ENCODE results near the gene SERINC5.

DNA sequence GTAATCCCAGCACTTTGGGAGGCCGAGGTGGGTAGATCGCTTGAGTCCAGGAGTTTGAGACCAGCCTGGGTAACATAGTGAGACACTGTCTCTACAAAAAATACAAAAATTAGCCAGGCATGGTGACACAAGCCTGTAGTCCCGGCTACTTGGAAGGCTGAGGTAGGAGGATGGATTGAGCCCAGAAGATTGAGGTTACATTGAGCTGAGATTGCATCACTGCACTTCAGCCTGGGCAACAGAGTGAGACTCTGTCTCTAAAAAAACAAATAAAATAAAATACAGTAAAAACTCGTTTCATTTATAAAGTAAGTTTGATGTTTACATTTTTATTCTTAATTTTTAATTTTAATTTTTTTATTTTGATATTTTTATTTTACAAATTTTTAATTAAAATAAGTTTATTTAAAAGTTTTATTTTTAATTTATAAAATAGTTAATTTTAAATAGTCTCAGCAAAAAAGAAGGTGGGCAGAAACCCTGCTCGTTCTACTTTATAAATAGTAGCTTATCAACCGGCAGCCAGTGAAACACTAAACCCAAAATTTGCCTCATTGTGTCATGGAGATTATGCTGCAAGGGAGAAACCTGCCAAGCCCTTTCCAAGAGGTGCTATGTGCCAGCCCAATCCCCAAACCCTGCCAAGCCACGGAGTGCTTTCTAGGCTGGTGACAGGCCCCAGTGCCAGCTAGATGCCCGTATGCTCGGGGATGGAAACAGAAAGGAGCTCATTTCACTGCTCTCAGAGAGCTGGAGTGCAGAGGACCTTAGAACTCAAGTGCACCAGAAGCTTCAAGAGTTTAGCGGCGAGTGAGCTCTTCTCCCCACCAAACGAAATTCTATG lies 38.9 kb downstream of the SERINC5 start:
- TF ChIP-seq EP300 (IDR thresholded peaks at IDR 0.05; ENCODE audit: borderline replicate concordance in 1 of 2, low read depth in 1 of 2, low read length in 1 of 2) (no peak), TAF1 (IDR thresholded peaks at IDR 0.05; ENCODE audit: borderline replicate concordance, low read depth, low read length) (no peak), POLR2AphosphoS5 (IDR thresholded peaks at IDR 0.05; ENCODE audit: low read depth, low read length) (no peak), FOSL2 (IDR thresholded peaks at IDR 0.05; ENCODE audit: borderline replicate concordance, low read depth) (no peak), RAD21 (IDR thresholded peaks at IDR 0.05; ENCODE audit: low read length) (no peak), NRF1 (IDR thresholded peaks at IDR 0.05; ENCODE audit: low read depth, low read length) (no peak), EZH2phosphoT487 (IDR thresholded peaks at IDR 0.05; ENCODE audit: borderline replicate concordance, low read depth) (no peak), GABPA (IDR thresholded peaks at IDR 0.05; ENCODE audit: low read depth) (no peak)
- TF ChIP-seq, protein P1, sequence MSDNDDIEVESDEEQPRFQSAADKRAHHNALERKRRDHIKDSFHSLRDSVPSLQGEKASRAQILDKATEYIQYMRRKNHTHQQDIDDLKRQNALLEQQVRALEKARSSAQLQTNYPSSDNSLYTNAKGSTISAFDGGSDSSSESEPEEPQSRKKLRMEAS (IDR thresholded peaks at IDR 0.05; ENCODE audit: low read depth) = no peak
- TF ChIP-seq, protein P2, sequence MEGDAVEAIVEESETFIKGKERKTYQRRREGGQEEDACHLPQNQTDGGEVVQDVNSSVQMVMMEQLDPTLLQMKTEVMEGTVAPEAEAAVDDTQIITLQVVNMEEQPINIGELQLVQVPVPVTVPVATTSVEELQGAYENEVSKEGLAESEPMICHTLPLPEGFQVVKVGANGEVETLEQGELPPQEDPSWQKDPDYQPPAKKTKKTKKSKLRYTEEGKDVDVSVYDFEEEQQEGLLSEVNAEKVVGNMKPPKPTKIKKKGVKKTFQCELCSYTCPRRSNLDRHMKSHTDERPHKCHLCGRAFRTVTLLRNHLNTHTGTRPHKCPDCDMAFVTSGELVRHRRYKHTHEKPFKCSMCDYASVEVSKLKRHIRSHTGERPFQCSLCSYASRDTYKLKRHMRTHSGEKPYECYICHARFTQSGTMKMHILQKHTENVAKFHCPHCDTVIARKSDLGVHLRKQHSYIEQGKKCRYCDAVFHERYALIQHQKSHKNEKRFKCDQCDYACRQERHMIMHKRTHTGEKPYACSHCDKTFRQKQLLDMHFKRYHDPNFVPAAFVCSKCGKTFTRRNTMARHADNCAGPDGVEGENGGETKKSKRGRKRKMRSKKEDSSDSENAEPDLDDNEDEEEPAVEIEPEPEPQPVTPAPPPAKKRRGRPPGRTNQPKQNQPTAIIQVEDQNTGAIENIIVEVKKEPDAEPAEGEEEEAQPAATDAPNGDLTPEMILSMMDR (IDR thresholded peaks at IDR 0.05) = no peak
- TF ChIP-seq, protein P3, sequence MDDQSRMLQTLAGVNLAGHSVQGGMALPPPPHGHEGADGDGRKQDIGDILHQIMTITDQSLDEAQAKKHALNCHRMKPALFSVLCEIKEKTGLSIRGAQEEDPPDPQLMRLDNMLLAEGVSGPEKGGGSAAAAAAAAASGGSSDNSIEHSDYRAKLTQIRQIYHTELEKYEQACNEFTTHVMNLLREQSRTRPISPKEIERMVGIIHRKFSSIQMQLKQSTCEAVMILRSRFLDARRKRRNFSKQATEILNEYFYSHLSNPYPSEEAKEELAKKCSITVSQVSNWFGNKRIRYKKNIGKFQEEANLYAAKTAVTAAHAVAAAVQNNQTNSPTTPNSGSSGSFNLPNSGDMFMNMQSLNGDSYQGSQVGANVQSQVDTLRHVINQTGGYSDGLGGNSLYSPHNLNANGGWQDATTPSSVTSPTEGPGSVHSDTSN (IDR thresholded peaks at IDR 0.05) = no peak
- TF ChIP-seq, protein P4, sequence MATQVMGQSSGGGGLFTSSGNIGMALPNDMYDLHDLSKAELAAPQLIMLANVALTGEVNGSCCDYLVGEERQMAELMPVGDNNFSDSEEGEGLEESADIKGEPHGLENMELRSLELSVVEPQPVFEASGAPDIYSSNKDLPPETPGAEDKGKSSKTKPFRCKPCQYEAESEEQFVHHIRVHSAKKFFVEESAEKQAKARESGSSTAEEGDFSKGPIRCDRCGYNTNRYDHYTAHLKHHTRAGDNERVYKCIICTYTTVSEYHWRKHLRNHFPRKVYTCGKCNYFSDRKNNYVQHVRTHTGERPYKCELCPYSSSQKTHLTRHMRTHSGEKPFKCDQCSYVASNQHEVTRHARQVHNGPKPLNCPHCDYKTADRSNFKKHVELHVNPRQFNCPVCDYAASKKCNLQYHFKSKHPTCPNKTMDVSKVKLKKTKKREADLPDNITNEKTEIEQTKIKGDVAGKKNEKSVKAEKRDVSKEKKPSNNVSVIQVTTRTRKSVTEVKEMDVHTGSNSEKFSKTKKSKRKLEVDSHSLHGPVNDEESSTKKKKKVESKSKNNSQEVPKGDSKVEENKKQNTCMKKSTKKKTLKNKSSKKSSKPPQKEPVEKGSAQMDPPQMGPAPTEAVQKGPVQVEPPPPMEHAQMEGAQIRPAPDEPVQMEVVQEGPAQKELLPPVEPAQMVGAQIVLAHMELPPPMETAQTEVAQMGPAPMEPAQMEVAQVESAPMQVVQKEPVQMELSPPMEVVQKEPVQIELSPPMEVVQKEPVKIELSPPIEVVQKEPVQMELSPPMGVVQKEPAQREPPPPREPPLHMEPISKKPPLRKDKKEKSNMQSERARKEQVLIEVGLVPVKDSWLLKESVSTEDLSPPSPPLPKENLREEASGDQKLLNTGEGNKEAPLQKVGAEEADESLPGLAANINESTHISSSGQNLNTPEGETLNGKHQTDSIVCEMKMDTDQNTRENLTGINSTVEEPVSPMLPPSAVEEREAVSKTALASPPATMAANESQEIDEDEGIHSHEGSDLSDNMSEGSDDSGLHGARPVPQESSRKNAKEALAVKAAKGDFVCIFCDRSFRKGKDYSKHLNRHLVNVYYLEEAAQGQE (IDR thresholded peaks at IDR 0.05; ENCODE audit: low read depth, low read length) = no peak
- TF ChIP-seq, protein P5, sequence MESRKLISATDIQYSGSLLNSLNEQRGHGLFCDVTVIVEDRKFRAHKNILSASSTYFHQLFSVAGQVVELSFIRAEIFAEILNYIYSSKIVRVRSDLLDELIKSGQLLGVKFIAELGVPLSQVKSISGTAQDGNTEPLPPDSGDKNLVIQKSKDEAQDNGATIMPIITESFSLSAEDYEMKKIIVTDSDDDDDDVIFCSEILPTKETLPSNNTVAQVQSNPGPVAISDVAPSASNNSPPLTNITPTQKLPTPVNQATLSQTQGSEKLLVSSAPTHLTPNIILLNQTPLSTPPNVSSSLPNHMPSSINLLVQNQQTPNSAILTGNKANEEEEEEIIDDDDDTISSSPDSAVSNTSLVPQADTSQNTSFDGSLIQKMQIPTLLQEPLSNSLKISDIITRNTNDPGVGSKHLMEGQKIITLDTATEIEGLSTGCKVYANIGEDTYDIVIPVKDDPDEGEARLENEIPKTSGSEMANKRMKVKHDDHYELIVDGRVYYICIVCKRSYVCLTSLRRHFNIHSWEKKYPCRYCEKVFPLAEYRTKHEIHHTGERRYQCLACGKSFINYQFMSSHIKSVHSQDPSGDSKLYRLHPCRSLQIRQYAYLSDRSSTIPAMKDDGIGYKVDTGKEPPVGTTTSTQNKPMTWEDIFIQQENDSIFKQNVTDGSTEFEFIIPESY (IDR thresholded peaks at IDR 0.05; ENCODE audit: borderline replicate concordance, low read depth) = no peak
